Neural cell (in vitro differentiated cells): ENCODE results near the gene CRAMP1. TPM values are rescaled to one million over a fixed set of nuclear protein-coding genes. Genes with fewer than 3 reads are reported as not detected.

ENCODE experiments used
- H2AFZ ChIP-seq: fragments of 200-600, 300-800 bp; sonication (generic), shearing (Covaris generic); 2 replicates; pipeline ENCODE4 v1.6.0; 2014; ENCODE audit warnings: low read depth, mild to moderate bottlenecking, antibody characterized with exemption, low read length, moderate library complexity
- H3F3A ChIP-seq: fragments of 200-600 bp; shearing (Covaris generic); 2 replicates; pipeline ENCODE4 v1.6.1; 2016; ENCODE audit warnings: mild to moderate bottlenecking, moderate library complexity, mixed read lengths, antibody characterized with exemption, low read length; ENCODE audit not compliant: insufficient read depth, poor library complexity, severe bottlenecking
- H3K27ac ChIP-seq: fragments of 200-600, 300-800 bp; sonication (generic), shearing (Covaris generic); 2 replicates; pipeline ENCODE4 v1.5.1; 2014; ENCODE audit warnings: mild to moderate bottlenecking, low read length, moderate library complexity
- H3K27me3 ChIP-seq: fragments of 300-800, 200-600 bp; sonication (generic), shearing (Covaris generic); 2 replicates; pipeline ENCODE4 v1.6.0; 2014; ENCODE audit warnings: mild to moderate bottlenecking, low read depth, low read length, moderate library complexity; ENCODE audit not compliant: insufficient read depth
- H3K36me3 ChIP-seq: fragments of 300-800, 200-600 bp; sonication (generic), shearing (Covaris generic); 2 replicates; pipeline ENCODE4 v1.5.1; 2014; ENCODE audit warnings: mild to moderate bottlenecking, antibody characterized with exemption, low read length, moderate library complexity; ENCODE audit not compliant: insufficient read depth
- H3K4me2 ChIP-seq: fragments of 300-800, 200-600 bp; sonication (generic), shearing (Covaris generic); 2 replicates; pipeline ENCODE4 v1.6.0; 2014; ENCODE audit warnings: mild to moderate bottlenecking, low read length
- H3K4me3 ChIP-seq: fragments of 300-800, 200-600 bp; sonication (generic), shearing (Covaris generic); 2 replicates; pipeline ENCODE4 v1.5.1; 2014; ENCODE audit warnings: mild to moderate bottlenecking, low read length, moderate library complexity
- H3K79me2 ChIP-seq: fragments of 200-600 bp; shearing (Covaris generic); replicated peaks from 2 replicates; pipeline ENCODE4 v1.6.0; 2014; ENCODE audit warnings: mild to moderate bottlenecking, low read length, moderate library complexity; ENCODE audit not compliant: insufficient read depth
- H3K9ac ChIP-seq: fragments of 300-800, 200-600 bp; sonication (generic), shearing (Covaris generic); 2 replicates; pipeline ENCODE4 v1.6.1; 2016; ENCODE audit warnings: mild to moderate bottlenecking, low read length, mixed read lengths
- H3K9me2 ChIP-seq: fragments of 200-600 bp; shearing (Covaris generic); 2 replicates; pipeline ENCODE4 v1.6.1; 2016; ENCODE audit warnings: mild to moderate bottlenecking, low read length, mixed read lengths; ENCODE audit not compliant: insufficient read depth
- H3K9me3 ChIP-seq: fragments of 200-600, 300-800 bp; sonication (generic), shearing (Covaris generic); 2 replicates; pipeline ENCODE4 v1.6.1; 2016; ENCODE audit warnings: mild to moderate bottlenecking, mixed run types, low read length, moderate library complexity, mixed read lengths
- H4K20me1 ChIP-seq: fragments of 200-600 bp; shearing (Covaris generic); 2 replicates; pipeline ENCODE4 v1.6.1; 2016; ENCODE audit warnings: mild to moderate bottlenecking, mixed run types; ENCODE audit not compliant: insufficient read depth
- CTCF ChIP-seq: fragments of 450-650 bp; IDR thresholded peaks from 2 replicates; pipeline ENCODE4 v1.5.1; 2014; ENCODE audit warnings: antibody characterized with exemption, mild to moderate bottlenecking, moderate library complexity; ENCODE audit not compliant: poor library complexity, severe bottlenecking
- EP300 ChIP-seq: fragments of 450-650 bp; conservative IDR thresholded peaks from 2 replicates; pipeline ENCODE4 v1.6.1; 2014; ENCODE audit warnings: antibody characterized with exemption, mild to moderate bottlenecking, moderate library complexity; ENCODE audit not compliant: poor library complexity, severe bottlenecking
- EZH2 ChIP-seq: fragments of 200-600, 300-800 bp; shearing (Covaris generic), sonication (generic); IDR thresholded peaks from 2 replicates; pipeline ENCODE4 v1.6.1; 2014; ENCODE audit warnings: antibody characterized with exemption, low read length, borderline replicate concordance, mild to moderate bottlenecking; ENCODE audit not compliant: insufficient read depth, poor library complexity, severe bottlenecking
- MXI1 ChIP-seq: fragments of 450-650 bp; conservative IDR thresholded peaks from 2 replicates; pipeline ENCODE4 v1.6.1; 2014; ENCODE audit warnings: antibody characterized with exemption, mild to moderate bottlenecking; ENCODE audit not compliant: poor library complexity, severe bottlenecking
- POLR2AphosphoS5 ChIP-seq: IDR thresholded peaks from 2 replicates; pipeline ENCODE4 v1.6.1; 2012
- RAD21 ChIP-seq: fragments of 450-650 bp; conservative IDR thresholded peaks from 2 replicates; pipeline ENCODE4 v1.6.1; 2014; ENCODE audit warnings: antibody characterized with exemption, mild to moderate bottlenecking, moderate library complexity
- REST ChIP-seq: IDR thresholded peaks from 2 replicates; pipeline ENCODE4 v1.6.1; 2012; ENCODE audit warnings: borderline replicate concordance
- SMC3 ChIP-seq: fragments of 450-650 bp; conservative IDR thresholded peaks from 2 replicates; pipeline ENCODE4 v1.6.1; 2014; ENCODE audit warnings: antibody characterized with exemption, mild to moderate bottlenecking, moderate library complexity; ENCODE audit not compliant: poor library complexity
- TAF1 ChIP-seq: IDR thresholded peaks from 2 replicates; pipeline ENCODE4 v1.6.1; 2012; ENCODE audit warnings: low read depth
- polyA plus RNA-seq: library from polyadenylated mRNA; depleted of rRNA; stranded (reverse); fragments of >200 nt; gene quantifications from 2 replicates; pipeline ENCODE4 v1.2.3, GENCODE V29; 2014

Gene CRAMP1
- polyA plus RNA-seq, 1 donor from 2014 or later, result 11.1 TPM

DNA sequence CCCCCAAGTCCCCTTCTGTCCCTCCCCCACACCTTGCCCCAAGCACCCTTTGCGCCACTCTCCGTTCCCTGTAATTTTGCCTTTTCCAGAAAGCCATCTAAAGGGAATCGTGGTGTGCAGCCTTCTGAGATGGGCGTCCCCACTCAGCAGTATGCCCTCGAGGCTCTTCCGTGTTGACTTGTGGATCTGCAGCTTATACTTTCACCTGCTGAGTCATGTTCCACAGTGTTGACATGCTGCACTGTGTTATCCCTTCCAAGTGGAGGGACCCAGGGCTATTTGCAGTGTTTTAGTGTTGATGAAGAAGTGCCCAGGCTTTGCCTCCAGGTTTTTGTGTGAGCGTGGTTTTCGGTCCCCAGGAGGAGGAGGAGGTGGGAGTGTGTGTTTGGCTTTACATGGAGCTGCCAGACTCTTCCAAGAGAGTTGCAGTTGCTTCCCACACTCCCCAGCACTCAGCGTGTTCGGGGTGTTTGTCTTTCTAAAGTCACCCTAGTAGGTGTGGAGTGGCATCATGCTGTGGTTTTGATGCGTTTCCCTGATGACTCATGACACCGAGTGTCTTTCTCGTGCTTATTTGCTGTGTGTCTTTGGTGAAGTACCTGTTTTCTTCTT is 33.9 kb downstream of the CRAMP1 start:
- TF ChIP-seq MXI1, result no peak
- TF ChIP-seq SMC3, result no peak
- TF ChIP-seq EZH2, result no peak
- TF ChIP-seq POLR2AphosphoS5, result no peak
- no peak for TF ChIP-seq RAD21
- no peak for TF ChIP-seq CTCF
- Histone ChIP-seq H3K36me3 (no peaks in the 10 kb centered on the region), H3K9me2 (no peaks in the 10 kb centered on the region), H3K27ac (no peak overlapping the region), H3K9me3 (no peaks in the 10 kb centered on the region), H2AFZ (no peak overlapping the region), H3K9ac (no peak overlapping the region), H3K4me3 (no peak overlapping the region), H3K27me3 (no peaks in the 10 kb centered on the region), H3F3A (no peaks in the 10 kb centered on the region), H3K79me2 (no peaks in the 10 kb centered on the region), H3K4me2 (no peak overlapping the region), H4K20me1 (no peaks in the 10 kb centered on the region)

DNA sequence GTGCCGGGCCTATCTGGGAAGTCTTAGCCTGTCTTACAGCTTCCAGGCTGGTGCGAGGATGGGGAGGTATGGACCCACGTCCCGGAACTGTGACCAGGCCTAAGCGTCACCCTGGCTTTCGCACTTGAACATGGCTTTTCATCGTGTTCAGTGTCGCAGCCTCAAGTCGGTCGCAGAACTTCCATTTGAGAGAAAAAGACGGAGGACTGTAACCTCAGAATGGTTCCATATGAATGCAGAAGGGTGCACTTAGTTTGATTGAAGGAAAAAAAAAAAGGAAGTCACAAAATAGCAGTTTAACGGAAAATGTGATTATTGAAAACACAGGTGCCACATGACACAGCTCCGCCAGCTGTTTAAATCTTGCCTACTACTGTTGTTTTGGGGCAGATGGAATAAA is 35.7 kb downstream of the CRAMP1 start:
- no peak overlapping the region for H3K4me2 ChIP-seq
- no peak overlapping the region for H3K27ac ChIP-seq
- H3K4me3 ChIP-seq, result no peak overlapping the region
- H3K36me3 ChIP-seq, result no peaks in the 10 kb centered on the region
- H3K9me3 ChIP-seq, result no peaks in the 10 kb centered on the region
- no peaks in the 10 kb centered on the region for H3F3A ChIP-seq
- H3K79me2 ChIP-seq, result no peaks in the 10 kb centered on the region
- no peaks in the 10 kb centered on the region for H3K27me3 ChIP-seq
- no peak overlapping the region for H3K9ac ChIP-seq
- H2AFZ ChIP-seq, result no peak overlapping the region
- no peaks in the 10 kb centered on the region for H3K9me2 ChIP-seq
- H4K20me1 ChIP-seq, result no peaks in the 10 kb centered on the region
- TF ChIP-seq TAF1, result no peak

DNA sequence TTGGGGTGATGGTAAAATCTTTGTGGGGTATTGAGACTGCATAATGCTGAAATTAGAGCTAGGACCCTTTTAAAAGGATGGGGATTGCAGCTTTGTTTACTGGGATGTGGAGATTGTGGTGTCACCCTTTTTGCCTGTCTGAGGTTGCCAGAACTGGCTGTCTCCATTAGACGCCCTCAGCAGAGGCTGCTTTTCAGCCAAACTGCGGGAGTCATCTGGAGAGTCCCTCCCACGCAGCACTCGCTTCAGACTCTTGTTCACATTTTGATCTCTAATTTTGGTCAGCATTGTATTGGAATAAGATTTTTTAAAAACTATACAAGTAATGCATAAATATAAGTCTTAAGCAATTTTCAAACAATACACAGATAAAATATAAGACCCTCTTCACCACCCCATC is 38.0 kb downstream of the CRAMP1 start:
- H3K27ac ChIP-seq, result no peak overlapping the region
- no peak overlapping the region for H3K4me3 ChIP-seq
- no peak overlapping the region for H3K9ac ChIP-seq
- no peaks in the 10 kb centered on the region for H3K9me3 ChIP-seq
- no peaks in the 10 kb centered on the region for H3F3A ChIP-seq
- no peaks in the 10 kb centered on the region for H3K27me3 ChIP-seq
- H4K20me1 ChIP-seq, result no peaks in the 10 kb centered on the region
- no peaks in the 10 kb centered on the region for H3K36me3 ChIP-seq
- no peak overlapping the region for H3K4me2 ChIP-seq
- no peak overlapping the region for H2AFZ ChIP-seq
- H3K9me2 ChIP-seq, result no peaks in the 10 kb centered on the region
- no peaks in the 10 kb centered on the region for H3K79me2 ChIP-seq
- TF ChIP-seq REST, result no peak
- no peak for TF ChIP-seq SMC3
- no peak for TF ChIP-seq POLR2AphosphoS5
- no peak for TF ChIP-seq RAD21
- TF ChIP-seq CTCF, result no peak
- no peak for TF ChIP-seq EP300
- no peak for TF ChIP-seq TAF1
- no peak for TF ChIP-seq EZH2
- no peak for TF ChIP-seq MXI1
